B cell (primary cell): ENCODE measurements around the gene COA6. TPM values are rescaled to one million over a fixed set of nuclear protein-coding genes. Genes with fewer than 3 reads are reported as not detected.

Source experiments
- ATAC-seq: fragments of 200-7000 bp; cut with Tn5 transposase; one replicate; pipeline ENCODE4 v1.10.0; 2021; ENCODE audit warnings: low read depth, mild to moderate bottlenecking, moderate number of reproducible peaks, moderate library complexity
- CTCF ChIA-PET: fragments of 350-600 bp; sonication (Branson Sonifier 250); formaldehyde crosslinking; loops from one replicate; lab custom pipeline; 2021; ENCODE audit warnings: antibody characterized with exemption, inconsistent platforms; lab: Charles Lee
- POLR2A ChIA-PET: fragments of 350-600 bp; sonication (Branson Sonifier 250); formaldehyde crosslinking; loops from one replicate; lab custom pipeline; 2021; ENCODE audit warnings: antibody characterized with exemption; lab: Charles Lee
- DNase-seq: peaks from one replicate; pipeline ENCODE4 v3.0.0; 2013
- H2AFZ ChIP-seq: 2 replicates; pipeline ENCODE4 v1.6.1; 2012; ENCODE audit warnings: mild to moderate bottlenecking, low read depth, low read length; ENCODE audit not compliant: insufficient read depth, poor library complexity, severe bottlenecking
- H3K27ac ChIP-seq, 2 donors: 1 replicate in 1 of 2; 2 replicates in 1 of 2; pipeline ENCODE4 v1.5.1; 2012 to 2013; ENCODE audit warnings: low read length in 2 of 2, mild to moderate bottlenecking in 2 of 2, moderate library complexity in 1 of 2
- H3K27me3 ChIP-seq, 4 experiments: fragments of 200-600 bp in 1 of 4; sonication (generic) in 1 of 4; replicated peaks in 1 of 4; 1 replicate in 2 of 4; 2 replicates in 2 of 4; pipeline versions ENCODE4 v1.6.1 to v1.7.0; 2013 to 2016; ENCODE audit warnings: low read length in 3 of 4, mild to moderate bottlenecking in 2 of 4, mixed read lengths in 1 of 4, moderate library complexity in 1 of 4; ENCODE audit not compliant: insufficient read depth in 4 of 4, control insufficient read depth in 3 of 4; ENCODE audit errors: control extremely low read depth in 1 of 4
- H3K36me3 ChIP-seq, 2 experiments: replicated peaks in 1 of 2; 1 replicate in 1 of 2; 2 replicates in 1 of 2; pipeline versions ENCODE4 v1.6.1 to v1.7.1; 2013; ENCODE audit warnings: low read length in 1 of 2; ENCODE audit not compliant: insufficient read depth in 2 of 2, control insufficient read depth in 1 of 2; ENCODE audit errors: control extremely low read depth in 1 of 2, extremely low read depth in 1 of 2
- H3K4me1 ChIP-seq, 2 donors: fragments of 200-600 bp in 1 of 2; sonication (generic) in 1 of 2; 1 replicate in 1 of 2; 2 replicates in 1 of 2; pipeline versions ENCODE4 v1.5.1 to v1.6.1; 2013 to 2017; ENCODE audit warnings: low read length in 2 of 2; ENCODE audit not compliant: control insufficient read depth in 2 of 2, insufficient read depth in 2 of 2
- H3K4me2 ChIP-seq: replicated peaks from 2 replicates; pipeline ENCODE3; 2012; ENCODE audit warnings: mild to moderate bottlenecking, low read depth, low read length; ENCODE audit not compliant: poor library complexity, severe bottlenecking
- H3K4me3 ChIP-seq, 5 experiments: fragments of 200-600 bp in 1 of 5; sonication (generic) in 1 of 5; 1 replicate in 3 of 5; 2 replicates in 2 of 5; pipeline versions ENCODE4 v1.5.1 to v1.7.0; 2011 to 2016; ENCODE audit warnings: low read length in 4 of 5, mild to moderate bottlenecking in 4 of 5, low read depth in 2 of 5, control low read depth in 1 of 5, moderate library complexity in 1 of 5; ENCODE audit not compliant: insufficient read depth in 1 of 5; ENCODE audit errors: control extremely low read depth in 1 of 5, extremely low read depth in 1 of 5
- H3K79me2 ChIP-seq: fragments of 200-600 bp; sonication (generic); one replicate; pipeline ENCODE4 v1.6.0; 2016; ENCODE audit warnings: low read length; ENCODE audit not compliant: control insufficient read depth, insufficient read depth
- H3K9ac ChIP-seq: fragments of 200-600 bp; sonication (generic); 2 replicates; pipeline ENCODE4 v1.6.1; 2017; ENCODE audit warnings: mild to moderate bottlenecking, low read length, moderate library complexity
- H3K9me3 ChIP-seq, 3 donors: one replicate each; pipeline versions ENCODE4 v1.6.1 to v1.7.1; 2013; ENCODE audit warnings: low read length in 2 of 3; ENCODE audit not compliant: control insufficient read depth in 2 of 3, insufficient read depth in 1 of 3; ENCODE audit errors: control extremely low read depth in 1 of 3
- H4K20me1 ChIP-seq: 2 replicates; pipeline ENCODE4 v1.6.0; 2012; ENCODE audit warnings: mild to moderate bottlenecking, low read length; ENCODE audit not compliant: insufficient read depth, control insufficient read depth, poor library complexity, severe bottlenecking
- H3K27ac Mint-ChIP-seq: one replicate; pipeline ENCODE4 v1.8.0; 2021; ENCODE audit warnings: mixed read lengths
- H3K27me3 Mint-ChIP-seq: one replicate; pipeline ENCODE4 v1.8.0; 2021; ENCODE audit warnings: mixed read lengths
- H3K4me1 Mint-ChIP-seq: one replicate; pipeline ENCODE4 v1.8.0; 2021; ENCODE audit warnings: mixed read lengths
- H3K4me3 Mint-ChIP-seq: one replicate; pipeline ENCODE4 v1.8.0; 2021; ENCODE audit warnings: mixed read lengths
- H3K9me3 Mint-ChIP-seq: one replicate; pipeline ENCODE4 v1.8.0; 2022; ENCODE audit warnings: mixed read lengths; ENCODE audit not compliant: insufficient read depth
- EZH2 ChIP-seq: IDR thresholded peaks from 2 replicates; pipeline ENCODE4 v1.6.1; 2012; ENCODE audit warnings: borderline replicate concordance, low read depth, mild to moderate bottlenecking, moderate library complexity, low read length; ENCODE audit not compliant: insufficient read depth, poor library complexity, severe bottlenecking
- WGBS: methylation state at CpG from one replicate; pipeline ENCODE4 v1.1.5; 2013; ENCODE audit warnings: missing lambda C conversion rate; ENCODE audit not compliant: insufficient coverage; 5-methylcytosine and 5-hydroxymethylcytosine counted together
- intact Hi-C: fragments of 100-400 bp; cut with micrococcal nuclease; formaldehyde crosslinking; loops from one replicate; pipeline ENCODE4 v1.10.0; 2022
- polyA plus RNA-seq: library from polyadenylated mRNA; depleted of rRNA; stranded (reverse); fragments of >200 nt; gene quantifications from 2 replicates; pipeline ENCODE4 v1.2.3, GENCODE V29; 2012
- total RNA-seq, 2 donors: library from RNA; stranded (reverse); fragments of 120-200 nt in 1 of 2; gene quantifications; 1 replicate in 1 of 2; 2 replicates in 1 of 2; pipeline versions ENCODE4 v1.2.3 to v1.2.4, GENCODE V29; 2013 to 2022
- TF ChIP-seq, protein P1 (sequence below): fragments of 200-600 bp; IDR thresholded peaks from one replicate; pipeline ENCODE4 v1.8.0; 2022; ENCODE audit warnings: antibody characterized with exemption, mild to moderate bottlenecking

The COA6 gene
- total and polyA plus RNA-seq, 2 donors (not counting 1 experiment from before 2014, with no cell fraction given) = 5.7 to 14.8 TPM

DNA sequence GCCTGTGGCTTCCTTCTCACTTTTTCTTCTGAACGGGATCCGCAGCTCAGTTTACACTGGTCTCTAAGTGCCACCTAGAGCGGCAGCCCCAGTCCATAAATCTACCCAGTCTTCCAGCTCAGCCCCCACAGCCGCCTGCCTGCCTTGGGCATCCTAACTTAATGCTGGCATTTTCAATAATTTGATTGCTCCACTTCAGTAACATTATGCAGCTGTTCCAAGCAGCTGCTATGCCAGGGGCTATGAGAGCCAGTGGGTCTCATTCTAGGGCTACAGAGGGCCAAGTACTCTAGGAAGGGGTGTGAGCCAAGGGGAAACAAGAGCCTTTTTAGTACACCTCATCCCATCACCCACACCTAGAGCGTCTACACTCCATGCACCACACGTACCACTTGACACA, 48.4 kb upstream of the COA6 start:
- TF ChIP-seq, protein P1, sequence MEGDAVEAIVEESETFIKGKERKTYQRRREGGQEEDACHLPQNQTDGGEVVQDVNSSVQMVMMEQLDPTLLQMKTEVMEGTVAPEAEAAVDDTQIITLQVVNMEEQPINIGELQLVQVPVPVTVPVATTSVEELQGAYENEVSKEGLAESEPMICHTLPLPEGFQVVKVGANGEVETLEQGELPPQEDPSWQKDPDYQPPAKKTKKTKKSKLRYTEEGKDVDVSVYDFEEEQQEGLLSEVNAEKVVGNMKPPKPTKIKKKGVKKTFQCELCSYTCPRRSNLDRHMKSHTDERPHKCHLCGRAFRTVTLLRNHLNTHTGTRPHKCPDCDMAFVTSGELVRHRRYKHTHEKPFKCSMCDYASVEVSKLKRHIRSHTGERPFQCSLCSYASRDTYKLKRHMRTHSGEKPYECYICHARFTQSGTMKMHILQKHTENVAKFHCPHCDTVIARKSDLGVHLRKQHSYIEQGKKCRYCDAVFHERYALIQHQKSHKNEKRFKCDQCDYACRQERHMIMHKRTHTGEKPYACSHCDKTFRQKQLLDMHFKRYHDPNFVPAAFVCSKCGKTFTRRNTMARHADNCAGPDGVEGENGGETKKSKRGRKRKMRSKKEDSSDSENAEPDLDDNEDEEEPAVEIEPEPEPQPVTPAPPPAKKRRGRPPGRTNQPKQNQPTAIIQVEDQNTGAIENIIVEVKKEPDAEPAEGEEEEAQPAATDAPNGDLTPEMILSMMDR = no peak
- TF ChIP-seq EZH2 = no peak

DNA sequence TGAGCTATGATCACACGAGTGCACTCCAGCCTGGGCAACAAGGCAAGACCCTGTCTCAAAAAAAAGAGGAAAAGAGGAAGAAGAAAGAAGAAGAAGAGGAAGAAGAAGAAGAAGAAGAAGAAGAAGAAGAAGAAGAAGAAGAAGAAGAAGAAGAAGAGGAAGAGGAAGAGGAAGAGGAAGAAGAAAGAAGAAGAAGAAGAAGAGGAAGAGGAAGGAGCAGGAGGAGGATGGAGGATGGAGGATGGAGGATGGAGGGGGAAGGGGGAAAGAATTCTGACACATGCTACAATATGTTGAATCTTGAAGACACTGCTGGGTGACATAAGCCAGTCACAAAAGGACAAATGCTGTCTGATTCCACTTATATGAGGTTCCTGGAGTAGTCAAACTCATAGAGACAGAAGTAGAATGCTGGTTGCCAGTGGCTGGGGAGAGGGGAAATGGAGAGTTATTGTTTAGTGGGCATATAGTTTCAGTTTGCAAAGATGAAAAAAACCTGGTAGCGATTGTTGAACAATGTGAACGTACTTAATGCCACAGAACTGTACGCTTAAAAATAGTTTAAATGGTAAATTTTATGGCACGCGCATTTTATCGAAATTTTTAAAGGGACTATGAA, 47.3 kb upstream of the COA6 start:
- TF ChIP-seq, protein P1 = no peak
- no peak for TF ChIP-seq EZH2
- Histone ChIP-seq H4K20me1 (no peaks in the 10 kb centered on the region), H3K4me1 (peaks cover 0 to 26% of the 10 kb centered on the region in 2 donors), H3K4me3 (peak overlapping the region; percentile 30 to 68 (median 56)), H3K27ac (no peak overlapping the region), H2AFZ (peak overlapping the region; percentile 63), H3K36me3 (no peaks in the 10 kb centered on the region), H3K27me3 (peaks cover 0 to 31% (median 2%) of the 10 kb centered on the region in 4 experiments), H3K4me2 (peak overlapping the region; percentile 65), H3K9ac (peak overlapping the region; percentile 55), H3K9me3 (peaks cover 0 to 4% (median 0%) of the 10 kb centered on the region in 3 donors), H3K79me2 (no peaks in the 10 kb centered on the region)
- 76% methylated on average over 7 of the region's 7 CpGs for WGBS
- intact Hi-C loops = no loop called here
- DNase-seq = peak; percentile 36
- peak; percentile 16 for ATAC-seq
- ChIA-PET POLR2A (interaction anchor here (1.5 kb wide), 1 partner anchor 47 kb away, joined by 3 read pairs; the partner anchor contains the start of gene COA6), CTCF (interaction anchor here (0.5 to 5.9 kb wide), 6 partner anchors 7 to 553 kb away, joined by 3 to 57 read pairs (median 5); no protein-coding TSS in a partner anchor)
- H3K4me1 Mint-ChIP-seq = peaks cover 25% of the 10 kb centered on the region
- H3K27ac Mint-ChIP-seq = no peak overlapping the region
- no peaks in the 10 kb centered on the region for H3K9me3 Mint-ChIP-seq
- H3K27me3 Mint-ChIP-seq = peaks cover 34% of the 10 kb centered on the region
- H3K4me3 Mint-ChIP-seq = peak overlapping the region; percentile 61

More for the DNA sequence above, 48.4 kb upstream of the COA6 start:
- Histone ChIP-seq H3K4me2 (no peak overlapping the region), H3K4me3 (no peak overlapping the region), H3K9me3 (peaks cover 0 to 4% (median 0%) of the 10 kb centered on the region in 3 donors), H4K20me1 (no peaks in the 10 kb centered on the region), H3K36me3 (no peaks in the 10 kb centered on the region), H3K27ac (no peak overlapping the region), H3K27me3 (peaks cover 0 to 34% (median 2%) of the 10 kb centered on the region in 4 experiments), H3K79me2 (no peaks in the 10 kb centered on the region), H2AFZ (no peak overlapping the region), H3K4me1 (peaks cover 0 to 21% of the 10 kb centered on the region in 2 donors), H3K9ac (no peak overlapping the region)
- no peak overlapping the region for H3K4me3 Mint-ChIP-seq
- DNase-seq (no peak), ATAC-seq (no peak)
- peaks cover 38% of the 10 kb centered on the region for H3K27me3 Mint-ChIP-seq
- H3K9me3 Mint-ChIP-seq = no peaks in the 10 kb centered on the region
- H3K27ac Mint-ChIP-seq = no peak overlapping the region
- WGBS = 88% methylated on average over 3 of the region's 6 CpGs
- ChIA-PET CTCF (interaction anchor here (0.5 to 5.9 kb wide), 3 partner anchors 12 to 83 kb away, joined by 3 to 57 read pairs (median 3); no protein-coding TSS in a partner anchor), POLR2A (no interaction called here)
- intact Hi-C loops = no loop called here
- peaks cover 17% of the 10 kb centered on the region for H3K4me1 Mint-ChIP-seq
